Esophagus mucosa (tissue), 1 donor: ENCODE data around the gene RNF114. TPM values are rescaled to one million over a fixed set of nuclear protein-coding genes. Genes with fewer than 3 reads are reported as not detected.
"Not testable (repeated sequence)": the region's sequence is repeated elsewhere in the genome, so short reads cannot be mapped to it uniquely, and the experiment has no call there.

Experiments used
- ATAC-seq: fragments of 200-7000 bp; cut with Tn5 transposase; one replicate; pipeline ENCODE4 v1.9.1; 2020
- total RNA-seq: library from RNA; stranded (reverse); gene quantifications from one replicate; pipeline ENCODE4 v1.2.4, GENCODE V29; 2023
- donor health status: DM: yes; HTN: yes; CAD: no.

Gene RNF114, protein sequence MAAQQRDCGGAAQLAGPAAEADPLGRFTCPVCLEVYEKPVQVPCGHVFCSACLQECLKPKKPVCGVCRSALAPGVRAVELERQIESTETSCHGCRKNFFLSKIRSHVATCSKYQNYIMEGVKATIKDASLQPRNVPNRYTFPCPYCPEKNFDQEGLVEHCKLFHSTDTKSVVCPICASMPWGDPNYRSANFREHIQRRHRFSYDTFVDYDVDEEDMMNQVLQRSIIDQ
- total RNA-seq: 36.1 TPM

DNA sequence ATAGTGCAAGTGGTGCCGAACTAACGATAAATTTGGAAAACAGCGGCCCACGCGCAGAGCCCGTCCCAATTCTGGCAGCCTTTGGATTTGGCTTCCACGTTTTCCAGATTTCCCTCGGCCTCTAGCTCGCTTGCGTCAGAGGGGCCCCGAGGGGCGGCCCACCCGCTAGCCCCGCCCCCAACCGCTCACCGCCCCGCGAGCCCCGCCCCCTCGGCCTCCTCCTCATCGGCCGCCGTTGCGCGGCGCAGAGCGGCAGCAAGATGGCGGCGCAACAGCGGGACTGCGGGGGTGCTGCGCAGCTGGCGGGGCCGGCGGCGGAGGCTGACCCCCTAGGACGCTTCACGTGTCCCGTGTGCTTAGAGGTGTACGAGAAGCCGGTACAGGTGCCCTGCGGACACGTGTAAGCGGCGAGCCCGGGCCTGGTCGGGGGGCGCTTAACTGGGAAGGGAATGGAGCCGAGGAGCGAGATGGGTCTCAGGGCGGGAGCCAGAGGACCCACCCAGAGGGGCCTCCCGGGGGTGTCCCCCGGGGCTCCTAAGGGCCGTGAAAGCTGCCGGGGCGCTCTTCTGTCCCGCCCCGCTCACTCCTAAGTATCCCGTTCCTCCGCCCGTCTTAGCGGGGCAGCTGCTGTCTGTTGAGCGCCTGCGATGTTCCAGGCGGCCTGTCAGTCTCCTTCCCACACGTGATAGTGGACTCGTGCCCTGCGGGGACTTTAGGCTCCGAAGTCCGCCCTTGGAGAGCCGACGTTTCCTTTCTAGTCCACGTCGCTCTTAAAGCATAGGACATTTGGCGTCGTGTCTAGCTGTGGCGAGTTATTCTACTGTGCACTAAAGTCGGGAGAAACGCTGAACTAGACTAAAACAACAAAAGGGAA, at the start of gene RNF114:
Gene RNF114 (plus strand): TSS at position 245 of the 874 bp plus-strand sequence. CDS start 16 bp downstream, at position 261.
- ATAC-seq: peak; percentile 97

DNA sequence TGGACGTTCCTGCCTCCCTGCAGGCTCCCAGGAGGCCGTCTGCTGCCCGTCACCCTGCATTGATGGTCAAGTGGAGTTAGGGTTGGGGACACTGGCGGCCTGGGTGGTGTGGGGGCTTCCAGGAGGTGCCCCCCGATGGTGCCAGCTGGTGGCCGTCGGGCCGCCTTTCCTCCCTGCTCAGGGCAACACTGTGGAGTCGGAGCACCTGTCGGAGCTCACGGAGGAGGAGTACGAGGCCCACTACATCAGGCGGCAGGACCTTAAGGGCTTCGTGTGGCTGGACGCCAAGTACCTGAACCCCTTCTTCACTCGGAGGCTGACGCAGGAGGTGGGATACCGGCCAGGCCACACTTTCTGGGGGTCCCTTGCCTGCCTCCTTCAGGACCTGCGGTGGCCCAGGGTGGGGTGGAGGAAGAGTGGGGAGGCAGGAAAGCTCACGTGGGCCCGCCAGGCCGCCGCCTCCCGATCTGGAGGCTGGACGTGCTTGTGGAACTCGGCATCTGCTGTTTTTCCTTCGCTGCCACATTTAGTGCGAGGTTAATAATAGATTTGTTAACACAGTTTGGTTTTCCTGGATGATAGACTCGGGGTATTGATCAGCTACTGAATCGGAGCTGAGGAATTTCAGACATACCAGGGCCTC, 49.5 kb upstream of the RNF114 start:
- ATAC-seq: no peak

DNA sequence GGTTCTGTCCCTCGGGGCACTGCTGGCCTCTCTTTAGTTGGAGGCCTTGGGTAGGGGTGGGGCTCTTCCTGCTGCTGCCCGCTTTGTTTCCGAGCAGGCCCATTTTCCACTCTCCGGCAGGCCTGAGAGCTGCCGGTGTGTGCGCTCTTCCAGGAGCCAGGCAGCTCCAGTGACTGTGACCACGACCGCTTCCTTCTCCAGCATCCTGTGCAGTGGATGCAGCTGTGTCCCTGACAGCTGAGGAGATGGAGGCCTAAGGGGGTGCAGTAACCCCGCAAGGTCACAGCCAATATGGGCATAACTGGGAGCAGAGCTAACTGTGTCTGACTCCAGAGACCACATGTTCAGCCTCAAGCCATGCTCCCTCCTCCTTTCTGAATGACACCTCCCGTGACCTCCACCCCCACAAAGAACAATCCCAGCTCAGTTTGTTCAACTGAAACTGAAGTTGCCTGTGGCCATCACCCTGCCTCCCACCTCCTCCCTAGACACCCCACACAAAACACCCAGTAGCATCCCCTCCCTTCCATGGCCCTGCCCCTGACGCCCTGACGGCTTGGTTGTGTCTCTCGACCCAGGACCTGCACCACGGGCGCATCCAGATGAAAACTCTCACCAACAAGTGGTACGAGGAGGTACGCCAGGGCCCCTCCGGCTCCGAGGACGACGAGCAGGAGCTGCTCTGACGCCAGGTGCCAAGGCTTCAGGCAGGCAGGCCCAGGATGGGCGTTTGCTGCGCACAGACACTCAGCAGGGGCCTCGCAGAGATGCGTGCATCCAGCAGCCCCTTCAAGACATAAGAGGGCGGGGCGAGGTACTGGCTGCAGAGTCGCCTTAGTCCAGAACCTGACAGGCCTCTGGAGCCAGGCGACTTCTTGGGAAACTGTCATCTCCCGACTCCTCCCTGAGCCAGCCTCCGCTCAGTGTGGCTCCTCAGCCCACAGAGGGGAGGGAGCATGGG, 48.7 kb upstream of the RNF114 start:
- peak; percentile 18 for ATAC-seq

DNA sequence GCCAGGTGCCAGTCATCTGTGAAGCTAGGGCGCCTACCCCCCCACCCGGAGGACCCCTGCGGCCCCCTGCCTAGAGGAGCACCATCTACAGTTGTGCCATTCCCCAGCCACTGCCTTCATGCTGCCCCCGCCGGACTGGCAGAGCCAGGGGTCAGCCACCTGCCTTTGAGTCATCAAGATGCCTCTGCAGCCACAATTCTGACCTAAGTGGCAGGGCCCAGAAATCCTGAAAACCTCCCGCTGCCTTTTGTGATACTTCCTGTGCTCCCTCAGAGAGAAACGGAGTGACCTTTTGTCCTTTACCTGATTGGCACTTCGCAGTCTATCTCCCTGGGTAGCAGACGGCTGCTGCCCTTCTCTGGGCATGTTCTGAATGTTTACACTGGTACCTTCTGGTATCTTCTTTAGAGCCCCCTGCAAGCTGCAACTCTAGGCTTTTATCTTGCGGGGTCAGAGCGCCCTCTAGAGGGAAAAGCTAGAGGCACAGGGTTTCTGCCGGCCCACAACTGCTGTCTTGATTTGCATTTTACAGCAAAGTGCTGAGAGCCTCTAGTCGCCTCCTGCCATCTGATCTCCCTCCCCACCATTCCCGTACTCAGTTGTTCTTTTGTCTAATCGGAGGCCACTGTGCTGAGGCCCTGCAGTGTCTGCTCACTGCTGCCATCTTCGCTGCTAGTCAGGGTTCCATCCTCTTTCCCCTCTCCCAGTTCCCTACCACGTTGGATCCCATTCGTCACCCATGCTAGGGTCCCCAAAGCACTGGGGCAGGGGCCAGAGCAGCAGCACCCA, 47.8 kb upstream of the RNF114 start:
- ATAC-seq: peak; percentile 21

DNA sequence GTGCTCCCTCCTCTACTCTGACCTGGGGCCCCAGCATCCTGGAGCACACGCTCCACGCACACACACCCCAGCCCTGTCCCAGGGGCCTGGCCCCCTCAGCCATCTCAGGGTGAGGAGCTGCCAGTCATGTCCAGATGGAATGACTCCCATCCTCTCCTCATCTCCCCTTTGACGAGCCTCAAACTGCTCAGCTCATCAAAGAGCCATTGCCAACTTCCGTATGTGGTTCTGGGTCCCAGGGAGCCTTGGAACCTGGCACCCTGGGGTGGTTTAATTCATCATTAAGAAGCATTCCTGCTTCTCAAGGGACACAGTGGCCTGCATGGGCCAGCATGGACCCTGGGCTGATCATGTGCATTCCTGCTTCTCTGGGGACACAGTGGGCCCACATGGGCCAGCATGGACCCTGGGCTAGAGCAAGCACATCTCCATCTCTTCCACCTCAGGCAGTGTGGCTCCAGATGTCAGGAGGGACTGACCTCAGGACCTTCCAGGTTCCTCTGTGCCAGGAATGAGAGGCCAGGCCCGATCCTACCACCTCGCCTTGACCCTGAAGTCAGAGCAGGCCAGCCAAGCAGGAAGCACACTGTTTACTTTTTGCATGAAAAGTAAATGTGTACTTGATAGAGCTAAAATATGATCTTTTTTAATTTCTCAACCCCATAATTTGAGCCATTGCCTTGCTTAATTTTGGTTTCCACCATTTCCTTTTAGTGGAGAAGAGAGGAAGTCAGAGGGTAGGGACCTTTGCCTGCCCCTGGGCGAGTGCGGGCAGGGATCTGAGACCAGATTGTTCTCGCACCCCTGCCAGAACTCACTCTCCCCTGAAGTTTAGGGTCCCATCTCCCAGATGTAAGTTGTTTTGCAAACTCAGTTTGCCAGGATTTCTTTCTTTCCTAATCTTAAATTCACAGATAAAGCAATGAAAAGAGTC, 46.9 kb upstream of the RNF114 start:
- ATAC-seq: no peak

DNA sequence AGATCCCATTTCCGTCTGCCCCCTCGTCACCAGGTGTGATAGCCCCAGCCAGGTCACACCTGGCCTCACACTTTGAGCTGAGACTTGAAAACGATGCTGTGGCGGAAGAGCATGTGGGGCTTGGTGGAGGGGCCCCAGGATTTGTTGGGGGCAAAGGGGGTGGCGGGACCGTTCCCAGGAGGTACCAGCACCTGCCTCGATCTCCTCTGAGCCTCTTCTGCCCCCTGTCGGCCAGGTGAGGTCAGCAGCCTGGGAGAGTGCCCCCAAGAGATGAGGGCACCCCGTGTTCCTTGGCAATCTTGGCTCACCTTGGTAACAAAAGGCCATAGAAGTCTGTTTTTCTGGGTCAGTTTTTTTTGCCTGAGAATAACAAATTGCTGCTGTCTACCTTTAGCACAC, 46.3 kb upstream of the RNF114 start:
- ATAC-seq: no peak

DNA sequence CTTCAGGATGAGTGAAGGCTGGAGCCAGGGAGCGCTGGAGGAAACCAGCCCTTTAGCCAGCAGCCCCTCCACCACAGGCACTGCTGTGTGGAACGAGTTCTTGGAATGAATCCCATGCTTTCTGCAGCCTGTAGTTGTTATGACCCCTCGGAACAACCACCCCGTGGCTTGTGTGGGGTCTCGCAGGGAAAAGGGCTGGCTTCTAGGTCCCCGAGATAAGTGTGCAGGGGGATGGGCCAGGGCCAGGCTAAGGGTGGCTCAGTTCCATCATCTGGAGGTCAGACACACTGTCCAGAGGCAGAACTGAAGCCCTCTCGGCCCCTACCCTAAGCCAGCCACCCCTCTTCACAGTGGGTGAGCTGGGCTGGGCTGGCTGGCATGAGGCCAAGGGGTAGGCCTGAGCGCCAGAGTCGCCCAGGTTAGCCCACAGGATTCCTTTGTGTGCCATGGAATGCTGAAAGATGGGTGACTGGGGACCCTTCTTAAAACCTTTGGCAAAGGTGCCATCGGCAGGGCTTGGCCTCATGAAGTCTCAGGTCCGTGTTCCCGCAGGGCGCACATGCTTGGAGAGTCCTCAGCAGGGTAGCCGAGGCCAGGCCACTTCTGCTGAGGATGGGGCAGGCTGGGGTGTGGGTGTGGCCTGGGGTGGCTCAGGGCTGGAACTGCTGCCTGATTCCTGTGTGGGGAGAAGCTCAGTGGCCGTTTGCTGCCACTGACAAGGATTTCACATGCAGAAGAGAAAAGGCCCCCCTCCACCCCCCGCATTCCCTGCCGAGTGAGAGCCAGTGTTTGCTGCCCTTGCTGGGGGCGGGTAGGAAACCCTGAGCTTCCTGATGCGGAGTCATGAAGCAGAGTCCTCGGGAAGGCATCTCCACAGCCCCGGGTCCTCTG, 45.5 kb upstream of the RNF114 start:
- peak; percentile 16 for ATAC-seq

DNA sequence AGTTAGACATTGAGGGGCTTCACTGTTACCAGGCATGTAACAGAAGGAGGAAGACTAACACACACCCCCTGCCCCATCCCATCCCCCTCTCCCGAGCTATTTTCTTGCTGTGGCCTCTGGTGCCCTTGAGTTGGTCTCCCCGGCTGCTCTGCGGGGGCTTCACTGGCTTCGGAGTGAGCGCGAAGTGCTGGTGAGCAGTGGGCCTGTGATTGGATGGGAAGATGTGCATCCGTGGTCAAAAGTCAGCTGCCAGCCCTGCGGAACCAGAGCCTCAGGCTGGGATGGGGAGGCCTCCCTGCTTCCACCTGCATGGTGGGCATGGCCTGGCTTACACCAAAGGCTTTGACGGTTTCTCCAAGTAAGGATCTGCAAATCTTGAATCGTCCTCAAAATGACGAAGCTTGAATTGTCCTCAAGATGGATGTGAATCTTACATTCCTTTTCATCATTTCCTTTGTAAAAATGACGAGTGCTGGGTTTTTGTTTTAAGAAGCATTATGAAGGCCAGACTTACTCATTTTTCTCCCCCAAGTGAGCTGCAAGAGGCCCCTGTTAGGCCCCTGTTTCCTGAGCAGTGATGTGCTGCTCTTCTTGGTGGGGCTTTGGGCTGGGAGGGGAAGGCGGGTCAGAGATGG, 44.6 kb upstream of the RNF114 start:
- no peak for ATAC-seq

DNA sequence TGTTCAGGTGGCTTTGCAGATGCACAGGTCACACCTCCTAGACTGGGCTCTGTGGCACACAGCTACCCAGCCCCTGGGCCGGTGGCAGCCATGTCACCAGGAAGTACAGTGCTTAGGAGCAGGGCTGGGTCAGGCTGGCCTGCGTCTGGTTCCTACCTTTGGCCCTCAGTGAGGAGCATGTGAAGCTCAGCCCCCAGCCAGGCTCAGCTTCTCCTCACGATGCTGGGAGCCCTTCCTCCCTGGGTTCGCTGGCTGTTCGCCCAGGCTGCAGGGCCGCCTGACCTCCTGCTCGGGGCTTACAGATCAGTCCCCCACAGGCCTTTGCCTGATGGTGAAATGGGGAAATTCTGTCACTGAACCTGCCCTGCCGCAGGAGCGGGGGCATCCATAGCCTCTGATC, 43.9 kb upstream of the RNF114 start:
- no peak for ATAC-seq

DNA sequence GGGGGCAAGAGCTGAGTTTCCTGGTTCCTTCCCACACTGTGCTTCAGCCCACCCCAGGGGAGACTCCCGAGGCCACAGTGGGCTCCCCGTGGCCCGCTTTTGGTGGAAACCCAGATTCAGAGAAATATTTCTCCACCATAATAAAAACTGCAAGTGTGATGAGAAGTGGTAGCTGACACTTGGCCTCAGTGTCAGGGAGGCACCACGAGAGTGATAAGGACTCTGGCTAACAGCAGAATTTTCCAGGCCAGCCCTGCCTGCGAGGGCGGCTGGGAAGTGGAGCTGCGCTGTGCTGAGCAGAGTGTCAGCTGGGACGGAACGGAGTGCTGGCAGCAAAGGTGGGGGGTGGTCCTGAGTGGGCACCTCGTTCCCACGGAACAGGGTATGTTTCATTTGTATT, 43.4 kb upstream of the RNF114 start:
- ATAC-seq: no peak

DNA sequence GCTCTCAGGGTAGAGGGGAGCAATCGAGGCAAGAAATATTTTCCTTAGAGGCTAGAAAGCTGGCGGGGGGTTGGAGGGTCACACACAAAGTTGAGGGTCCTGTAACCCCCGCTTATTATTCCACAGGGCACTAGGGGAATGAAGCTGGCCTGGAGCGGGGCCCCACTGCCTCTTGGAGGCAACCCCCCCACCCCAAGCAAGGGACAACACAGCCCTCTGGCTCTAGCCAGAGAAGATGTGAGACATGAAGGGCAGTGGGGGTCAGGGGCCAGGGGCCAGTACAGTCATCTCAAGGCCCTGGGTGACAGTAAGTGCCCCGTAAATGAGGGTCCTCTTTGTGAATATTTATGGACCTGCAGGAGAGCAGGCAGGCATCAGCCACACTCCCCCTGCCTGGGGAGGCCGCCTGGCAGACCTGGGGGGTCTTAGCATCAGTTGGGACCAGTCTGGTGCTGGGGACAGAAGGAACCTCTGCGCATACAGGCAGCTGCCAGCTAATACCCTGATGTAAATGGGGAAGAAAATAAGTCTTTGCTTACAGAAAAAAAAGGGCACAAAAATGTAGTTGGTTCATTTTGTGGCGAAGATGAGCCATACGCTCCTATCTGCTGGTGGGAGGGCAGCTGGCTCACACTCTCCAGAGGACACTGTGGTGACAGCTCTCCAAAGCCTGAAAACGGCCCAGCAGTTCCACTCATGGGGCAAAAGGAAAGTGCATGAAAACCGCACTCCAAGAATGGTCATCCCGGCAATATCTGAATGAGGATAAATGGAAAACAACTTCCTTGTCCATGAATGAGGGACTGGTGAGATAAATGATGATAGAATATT, 42.7 kb upstream of the RNF114 start:
- no peak for ATAC-seq

DNA sequence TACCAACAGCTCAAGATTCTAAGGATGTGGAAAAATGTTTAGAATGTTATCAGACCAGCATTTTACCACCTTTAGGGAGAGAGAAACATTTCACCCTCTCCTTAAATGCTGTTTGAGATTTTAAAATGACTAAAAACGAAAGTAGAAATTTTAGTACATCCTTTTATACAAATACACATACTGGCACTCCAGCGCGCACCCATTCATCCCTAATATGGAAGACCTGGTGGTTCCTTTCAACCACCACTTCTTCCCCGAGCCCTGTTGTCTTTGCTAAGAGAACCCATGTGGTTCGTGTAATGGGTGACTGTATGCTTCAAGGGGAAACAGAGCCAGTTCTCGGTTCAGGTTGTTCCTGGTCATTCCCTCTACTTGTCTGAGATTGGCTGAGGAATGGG, 42.1 kb upstream of the RNF114 start:
- ATAC-seq: no peak

DNA sequence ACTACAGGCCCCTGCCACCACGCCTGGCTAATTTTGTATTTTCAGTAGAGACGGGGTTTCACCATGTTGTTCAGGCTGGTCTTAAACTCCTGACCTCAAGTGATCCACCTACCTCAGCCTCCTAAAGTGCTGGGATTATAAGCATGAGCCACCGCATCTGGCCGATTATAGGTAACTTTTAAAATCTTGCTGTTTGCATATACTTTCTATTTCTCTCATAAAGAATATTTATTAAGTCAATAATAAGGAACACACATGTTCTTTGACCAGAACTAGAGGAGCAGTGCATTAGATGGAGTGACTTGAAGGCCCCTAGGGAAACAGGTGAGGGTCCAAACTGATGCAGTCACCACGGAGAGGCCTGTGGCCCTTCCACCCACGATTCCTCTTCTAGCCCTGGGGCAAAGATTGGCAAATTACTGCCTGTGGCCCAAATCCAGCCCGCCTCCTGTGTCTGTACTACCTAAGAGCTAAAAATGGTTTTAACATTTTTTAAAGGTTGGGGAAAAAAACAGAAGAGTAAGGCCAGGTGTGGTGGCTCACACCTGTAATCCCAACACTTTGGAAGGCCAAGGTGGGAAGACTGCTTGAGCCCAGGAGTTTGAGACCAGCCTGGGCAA, 40.6 kb upstream of the RNF114 start:
- ATAC-seq: not testable (repeated sequence)

DNA sequence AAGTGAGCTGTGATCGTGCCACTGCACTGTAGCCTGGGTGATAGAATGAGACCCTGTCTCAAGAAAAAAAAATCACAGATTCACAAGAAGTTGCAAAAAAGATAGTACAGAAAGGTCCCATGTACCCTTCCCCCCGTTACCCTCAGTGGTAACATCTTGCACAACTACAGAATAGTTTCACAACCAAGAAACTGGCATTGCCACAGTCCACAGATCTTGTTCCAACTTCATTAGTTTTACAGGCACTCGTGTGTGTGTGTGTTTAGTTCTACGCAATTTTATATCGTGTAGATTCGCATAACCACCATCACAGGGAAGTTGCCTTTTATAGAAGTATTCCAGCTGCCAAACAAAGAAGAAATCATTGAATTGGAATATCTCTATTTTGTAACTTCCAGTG, 40.0 kb upstream of the RNF114 start:
- ATAC-seq: no peak

DNA sequence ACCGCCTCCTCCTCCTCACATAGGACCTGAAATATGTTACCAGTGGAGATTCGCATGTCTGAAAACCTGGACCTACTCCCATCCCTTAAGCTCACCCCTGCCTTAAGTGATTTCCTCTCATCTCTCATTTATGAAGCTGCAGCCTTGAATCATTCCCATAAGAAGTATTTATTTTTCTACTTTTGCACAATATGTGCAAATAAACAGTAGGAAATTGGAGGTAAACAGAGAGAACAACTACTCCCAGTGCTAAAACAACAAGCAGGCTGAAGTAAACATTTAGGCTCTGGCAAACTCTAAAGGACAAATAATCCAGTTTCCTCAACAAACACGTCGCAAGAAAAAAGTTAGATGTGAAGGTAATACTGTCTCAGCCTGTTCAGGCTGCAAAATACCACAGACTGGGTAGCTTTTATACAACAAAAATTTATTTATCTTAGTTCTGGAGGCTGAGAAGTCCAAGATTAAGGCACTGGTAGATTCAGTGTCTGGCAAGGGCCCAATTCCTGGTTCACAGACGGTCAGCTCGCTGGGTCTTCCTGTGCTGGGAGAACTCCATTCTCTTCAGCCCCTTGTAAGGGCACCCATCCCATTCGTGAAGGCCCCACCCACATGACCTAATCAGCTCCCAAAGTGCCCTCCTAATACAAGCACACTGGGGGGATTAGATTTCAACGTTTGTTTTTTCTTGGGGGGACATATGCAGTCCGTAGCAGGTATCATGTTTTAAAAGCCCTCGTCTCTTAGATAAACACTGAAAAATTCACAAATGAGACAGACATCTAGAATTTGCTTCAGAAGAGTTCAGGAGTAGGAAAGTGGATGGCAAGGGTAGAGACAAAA, 36.4 kb upstream of the RNF114 start:
- ATAC-seq: no peak

DNA sequence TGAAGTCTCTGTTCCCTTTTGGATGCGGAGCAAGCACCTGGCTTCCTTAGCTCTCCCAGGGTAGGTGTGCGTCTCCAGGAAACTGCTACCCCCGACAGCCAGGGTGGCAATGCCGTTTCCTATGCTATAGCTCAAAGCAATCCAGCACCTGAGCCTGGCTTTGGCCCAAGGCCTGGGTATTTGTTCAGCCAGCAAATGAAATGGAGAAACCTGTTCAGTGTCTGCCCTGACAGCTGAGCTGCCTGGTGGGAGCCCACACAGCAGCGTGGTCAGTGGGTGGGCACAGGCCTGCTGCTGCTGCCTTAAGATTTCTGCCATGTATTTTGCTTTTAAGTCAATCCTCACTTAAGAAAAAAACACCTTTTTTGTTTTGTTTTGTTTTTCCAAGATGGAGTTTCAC, 34.6 kb upstream of the RNF114 start:
- no peak for ATAC-seq
